NCI-H2196 (cell line): ENCODE results near the gene HOXA10.

ENCODE experiments used
- DNase-seq: peaks from one replicate; lab custom pipeline; 2025; ENCODE audit not compliant: unreplicated experiment; lab: John Stamatoyannopoulos, UW

HOXA10 gene

GRCh38 chr7:27157702-27158431 lies 16.3 kb downstream of the HOXA10 start:
- DNase-seq, result no peak

GRCh38 chr7:27156916-27157701 lies 17.0 kb downstream of the HOXA10 start:
- DNase-seq, result no peak

GRCh38 chr7:27156508-27156898 lies 17.6 kb downstream of the HOXA10 start, which contains the start of gene HOXA7:
TSS of gene HOXA7 (minus strand) at chr7:27156675. CDS start at chr7:27156545, 130 bp downstream.
- DNase-seq, result no peak

DNA sequence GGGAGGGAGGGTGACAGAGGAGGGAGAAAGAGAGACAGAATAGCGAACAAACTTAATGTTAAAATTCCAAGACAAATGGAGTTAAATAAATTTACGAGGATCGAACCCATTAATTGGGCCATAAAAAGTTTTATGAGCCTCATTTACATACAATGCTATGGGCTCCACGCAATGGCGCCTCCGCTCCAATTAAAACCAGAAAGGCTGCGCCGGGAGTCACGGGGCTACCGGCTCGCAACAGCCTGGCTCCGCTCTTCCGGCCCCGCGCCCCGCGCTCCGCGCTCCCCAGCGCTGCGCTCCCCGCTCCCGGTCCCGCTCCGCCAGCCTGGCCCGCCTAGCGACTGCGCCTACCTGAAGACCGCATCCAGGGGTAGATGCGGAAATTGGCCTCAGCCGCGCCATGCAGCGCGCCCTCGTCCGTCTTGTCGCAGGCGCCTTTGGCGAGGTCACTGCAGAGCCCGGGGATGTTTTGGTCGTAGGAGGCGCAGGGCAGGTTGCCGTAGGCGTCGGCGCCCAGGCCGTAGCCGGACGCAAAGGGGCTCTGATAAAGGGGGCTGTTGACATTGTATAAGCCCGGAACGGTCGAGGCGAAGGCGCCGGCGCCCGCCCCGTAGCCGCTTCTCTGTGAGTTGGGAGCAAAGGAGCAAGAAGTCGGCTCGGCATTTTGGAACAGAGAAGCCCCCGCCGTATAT lies 18.2 kb downstream of the HOXA10 start:
- no peak for DNase-seq

DNA sequence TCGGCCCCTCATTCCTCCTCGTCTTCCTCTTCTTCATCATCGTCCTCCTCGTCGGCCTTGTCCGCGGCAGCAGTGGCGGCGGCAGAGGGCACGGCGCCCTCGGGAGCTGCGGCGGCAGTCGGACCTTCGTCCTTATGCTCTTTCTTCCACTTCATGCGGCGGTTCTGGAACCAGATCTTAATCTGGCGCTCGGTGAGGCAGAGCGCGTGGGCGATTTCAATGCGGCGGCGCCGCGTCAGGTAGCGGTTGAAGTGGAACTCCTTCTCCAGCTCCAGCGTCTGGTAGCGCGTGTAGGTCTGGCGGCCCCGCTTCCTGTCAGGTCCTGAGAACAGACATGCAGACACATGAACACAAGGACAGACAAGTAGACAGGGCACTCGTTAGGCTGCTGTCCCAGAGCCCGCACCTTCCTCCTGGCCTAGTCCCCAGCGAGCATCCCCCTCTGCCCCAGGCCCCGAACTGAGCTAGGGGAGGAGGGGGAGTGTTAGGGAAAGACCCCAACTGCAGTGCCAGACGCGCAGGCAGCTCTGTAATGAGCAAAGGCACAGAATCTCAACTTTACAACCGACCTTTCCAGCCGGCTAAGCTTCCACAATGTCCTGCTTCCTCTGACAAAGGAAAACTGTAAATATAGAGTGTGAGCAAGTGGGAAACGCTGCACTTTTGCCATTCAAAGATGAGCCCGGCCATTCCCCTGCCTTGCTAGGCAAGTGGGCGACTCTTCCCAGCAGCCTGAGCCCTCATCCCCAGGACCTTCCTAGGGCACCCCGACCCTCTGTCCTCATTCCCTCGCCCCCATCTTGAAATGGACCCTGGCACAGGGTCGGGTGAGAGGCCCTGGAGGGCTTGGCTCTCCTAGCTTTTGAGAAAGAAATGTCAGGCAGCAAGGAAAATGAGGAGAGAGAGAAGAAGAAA lies 19.0 kb downstream of the HOXA10 start:
- DNase-seq, result no peak

GRCh38 chr7:27154369-27154768 lies 19.8 kb downstream of the HOXA10 start:
- DNase-seq, result no peak

- DNase-seq, result no peak
These were observed 20.6 kb downstream of the HOXA10 start for GRCh38 chr7:27153526-27153925.

DNA sequence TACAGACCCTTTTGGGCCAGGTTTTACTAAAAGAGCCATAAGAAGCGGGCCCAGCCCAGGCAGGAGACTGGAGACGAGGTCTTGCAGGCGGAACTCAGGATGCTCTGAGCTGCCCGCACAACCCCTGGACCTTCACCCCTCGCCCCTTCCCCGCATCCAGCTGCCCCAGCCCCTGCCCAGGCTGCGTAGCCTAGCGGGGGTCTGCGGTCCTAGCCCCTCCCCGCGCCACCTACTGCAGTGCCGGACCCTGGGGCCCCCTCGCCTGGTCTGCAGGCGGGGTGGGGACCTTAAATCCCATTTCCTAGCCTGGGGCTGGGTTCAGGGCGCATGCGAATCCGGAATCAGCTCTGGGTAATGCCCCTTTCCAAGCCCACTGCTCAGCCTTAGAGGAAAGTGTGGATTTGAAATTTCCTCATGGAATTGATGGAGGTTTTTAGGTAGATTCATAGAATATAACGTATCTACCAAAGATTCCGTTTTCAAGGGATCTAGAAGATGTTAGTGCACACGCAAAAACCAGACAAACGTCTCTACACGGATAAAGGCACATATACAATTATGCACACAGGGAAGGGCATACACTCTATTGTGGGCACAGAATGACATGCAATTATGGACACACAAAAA lies 21.2 kb downstream of the HOXA10 start:
- no peak for DNase-seq

GRCh38 chr7:27151931-27152815 lies 21.9 kb downstream of the HOXA10 start, which contains the start of gene HOXA3:
TSS of gene HOXA3 (minus strand) at chr7:27152583. CDS start at chr7:27110640, 41,943 bp downstream.
- no peak for DNase-seq

GRCh38 chr7:27151341-27151930 lies 22.7 kb downstream of the HOXA10 start:
- DNase-seq, result no peak

DNA sequence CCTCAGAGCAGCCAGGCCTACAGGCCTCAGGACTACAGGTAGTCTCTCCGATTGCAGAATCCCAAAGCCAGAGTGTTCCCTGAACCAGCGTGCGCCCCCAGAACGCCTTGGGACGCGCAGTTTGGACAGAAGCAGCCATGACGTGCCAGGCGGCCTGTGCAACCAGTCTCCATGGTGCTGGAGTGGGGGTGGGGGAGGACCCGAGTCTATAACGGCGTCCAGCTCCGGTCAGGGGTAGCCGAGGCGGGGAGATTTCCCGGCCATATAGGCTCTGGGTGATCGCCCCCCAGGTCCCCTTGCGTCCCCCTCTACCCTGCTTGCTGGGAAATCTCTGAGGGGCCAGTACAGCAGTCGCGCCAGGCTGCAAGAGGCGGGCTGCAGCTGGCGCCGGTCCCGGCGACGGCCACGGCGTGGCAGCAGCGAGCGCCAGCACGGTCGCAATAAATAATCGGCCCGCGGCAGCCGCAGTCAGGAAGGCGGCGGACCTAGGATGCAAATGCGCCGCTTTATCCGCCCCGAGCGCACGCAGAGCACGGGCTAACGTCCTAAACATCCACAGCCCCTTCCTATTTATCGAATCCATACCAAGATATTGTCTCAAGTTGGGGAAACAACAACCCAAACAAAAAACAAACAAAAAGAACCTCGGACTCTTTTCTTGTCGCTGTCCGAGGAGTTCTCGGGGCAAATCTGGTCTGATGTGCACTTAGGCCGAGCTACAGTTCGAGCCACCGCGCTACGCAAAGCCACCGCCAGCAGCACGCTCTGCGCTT lies 23.4 kb downstream of the HOXA10 start:
- peak; percentile 83 for DNase-seq

DNA sequence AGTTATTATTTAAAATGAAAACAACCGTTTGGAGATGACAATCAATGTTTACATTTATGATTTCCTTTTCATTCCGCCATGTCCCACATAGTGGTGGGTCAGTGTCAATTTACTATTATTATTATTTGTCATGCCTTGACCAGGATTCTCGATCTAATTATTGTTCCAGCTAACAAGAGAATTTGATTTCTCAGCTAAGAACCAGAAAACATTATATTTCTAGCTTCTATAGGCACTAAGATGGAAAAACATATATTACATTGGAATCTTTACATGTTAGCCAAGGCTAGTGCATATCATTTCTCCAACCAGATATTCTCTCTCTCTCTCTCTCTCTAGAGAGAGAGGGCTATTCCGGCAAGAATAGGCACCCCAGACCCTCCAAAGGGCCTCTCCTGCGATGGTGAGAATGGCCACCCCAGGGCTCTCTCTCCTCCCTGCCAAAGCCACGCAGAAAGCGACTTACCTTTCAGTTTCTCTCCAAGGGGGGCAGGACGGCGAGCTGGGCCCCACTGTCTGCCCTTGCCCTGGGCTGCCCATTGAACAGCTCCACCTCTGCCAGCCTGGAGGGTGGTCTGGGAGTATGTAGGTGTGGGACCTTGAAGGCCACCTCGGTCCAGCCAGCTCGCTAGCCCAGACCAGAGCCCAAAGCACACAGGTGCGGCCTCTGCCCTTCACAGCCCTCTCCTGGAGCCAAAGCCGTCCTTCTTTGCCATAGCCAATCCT lies 24.1 kb downstream of the HOXA10 start:
- DNase-seq, result no peak

DNA sequence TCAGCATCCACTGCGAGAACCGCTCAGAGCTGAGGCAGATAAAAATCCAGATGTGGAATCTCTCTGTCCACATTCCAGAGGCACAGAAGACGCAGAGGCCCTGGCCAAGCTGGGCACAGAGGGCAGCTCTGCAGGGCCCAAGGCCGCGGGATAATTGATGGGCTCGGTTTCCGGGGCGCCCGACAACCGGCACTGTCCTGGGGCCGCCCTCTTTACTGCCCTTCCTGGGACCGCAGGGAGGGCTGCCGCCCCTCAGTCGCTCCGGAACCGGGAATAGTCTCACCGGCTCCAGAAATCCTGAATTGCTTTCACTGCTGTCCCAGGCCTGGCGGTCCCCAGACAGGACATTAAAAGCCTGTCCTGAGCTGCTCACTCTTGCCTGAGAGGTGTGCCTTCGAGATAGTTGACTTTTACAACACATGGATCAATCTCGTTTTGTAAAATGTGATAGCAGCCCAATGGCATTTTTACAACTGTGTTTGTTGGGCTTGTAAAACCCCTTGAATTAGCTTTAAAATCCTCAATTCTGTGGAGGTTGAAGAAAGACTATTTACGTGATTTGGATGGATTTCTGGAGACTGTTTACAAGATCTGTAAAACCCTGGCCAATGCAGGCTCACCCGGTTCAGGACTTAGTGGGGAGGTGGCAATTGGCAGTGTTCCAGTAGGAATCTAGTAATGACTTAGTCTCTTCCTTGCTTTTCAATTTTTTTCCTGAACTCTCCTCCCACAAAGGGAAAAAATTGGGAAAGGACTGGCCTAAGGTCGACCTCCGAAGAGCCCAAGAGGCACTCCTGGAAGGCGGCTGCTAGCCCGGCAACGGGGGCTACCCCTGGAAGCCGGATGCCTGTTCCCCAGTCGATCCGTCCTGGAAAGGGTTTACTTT lies 25.1 kb downstream of the HOXA10 start:
- DNase-seq, result no peak

- no peak for DNase-seq
These were observed 25.9 kb downstream of the HOXA10 start for GRCh38 chr7:27148031-27148755.

GRCh38 chr7:27147199-27148030 lies 26.7 kb downstream of the HOXA10 start, which contains the start of gene HOXA6:
TSS of gene HOXA6 (minus strand) at chr7:27147774. CDS start at chr7:27147749, 25 bp downstream.
- DNase-seq, result no peak
